HL-60/S4 treated with retinoic acid at 250 ng/mL for 4 days and 3 days (cell line): ENCODE data around the gene GSTT2B.
"Not testable (repeated sequence)": the region's sequence is repeated elsewhere in the genome, so short reads cannot be mapped to it uniquely, and the experiment has no call there.

Experiments used
- in situ Hi-C: fragments of 300-500 bp; cut with MboI; formaldehyde crosslinking; loops from 2 replicates; pipeline ENCODE4 v1.7.0; 2022; ENCODE audit warnings: low sequenced_read_pairs

GSTT2B gene

DNA sequence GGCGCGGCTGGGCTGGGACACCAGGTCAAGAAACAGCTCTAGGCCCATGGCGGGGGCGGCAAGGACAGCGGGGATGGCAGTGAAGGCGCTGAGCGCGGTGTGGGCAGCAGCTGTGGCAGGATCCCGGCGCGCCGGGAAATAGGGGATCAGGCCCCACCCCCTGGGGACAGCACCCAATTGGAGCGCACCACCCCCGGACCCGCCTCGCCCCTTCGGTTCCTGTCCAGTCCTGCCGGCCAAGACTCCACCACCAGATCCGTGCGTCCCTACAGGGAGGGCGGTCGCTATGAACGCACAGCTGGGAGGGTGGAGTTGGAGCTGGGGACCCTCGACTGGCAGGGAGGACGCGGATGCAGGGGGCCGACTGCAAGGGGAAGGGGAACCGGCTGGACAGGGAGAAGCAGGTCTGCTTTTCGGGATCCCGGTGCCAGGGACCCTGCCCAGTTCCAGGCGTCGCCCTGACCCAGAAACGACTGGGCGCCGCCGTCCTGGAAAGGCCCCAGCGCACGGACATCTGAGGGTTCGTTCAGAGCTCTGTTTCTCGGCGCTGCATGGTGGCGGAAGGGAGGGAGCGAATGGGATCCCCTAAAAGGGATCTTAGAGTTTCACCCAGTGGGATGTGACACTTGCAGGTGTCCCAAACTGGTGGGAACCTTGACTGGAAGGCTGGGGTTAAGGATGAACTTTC, at the start of gene GSTT2B:
Gene GSTT2B, minus strand, starts transcription at position 112 of the 688 bp plus-strand sequence. Its CDS starts 64 bp downstream, at position 48.
- in situ Hi-C loops = not testable (repeated sequence)

DNA sequence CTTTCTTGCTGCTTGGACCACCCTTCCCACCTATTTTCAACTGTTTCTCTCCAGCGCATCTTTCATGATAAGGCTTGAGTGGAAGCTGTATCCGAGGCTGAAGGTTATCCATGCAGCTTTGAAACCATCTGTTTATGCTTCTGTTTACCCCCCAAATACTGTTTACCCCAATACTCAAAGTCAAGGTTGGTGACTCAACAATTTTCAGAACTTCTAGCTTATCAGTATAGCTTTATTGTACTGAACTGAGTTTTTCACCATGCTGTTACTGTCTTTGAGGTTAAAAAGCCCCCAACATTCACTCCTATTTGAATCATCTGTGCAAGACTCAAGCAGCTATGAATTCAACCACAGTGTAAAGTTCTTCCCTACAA, 49.0 kb upstream of the GSTT2B start:
- in situ Hi-C loops = loop anchor here (25.0 kb wide), 1 partner anchor 527 kb away; no protein-coding TSS in a partner anchor

GRCh38 chr22:24009227-24010017, 48.4 kb upstream of the GSTT2B start:
- in situ Hi-C loops = loop anchor here (5.0 to 25.0 kb wide), 2 partner anchors 72 to 528 kb away; no protein-coding TSS in a partner anchor

DNA sequence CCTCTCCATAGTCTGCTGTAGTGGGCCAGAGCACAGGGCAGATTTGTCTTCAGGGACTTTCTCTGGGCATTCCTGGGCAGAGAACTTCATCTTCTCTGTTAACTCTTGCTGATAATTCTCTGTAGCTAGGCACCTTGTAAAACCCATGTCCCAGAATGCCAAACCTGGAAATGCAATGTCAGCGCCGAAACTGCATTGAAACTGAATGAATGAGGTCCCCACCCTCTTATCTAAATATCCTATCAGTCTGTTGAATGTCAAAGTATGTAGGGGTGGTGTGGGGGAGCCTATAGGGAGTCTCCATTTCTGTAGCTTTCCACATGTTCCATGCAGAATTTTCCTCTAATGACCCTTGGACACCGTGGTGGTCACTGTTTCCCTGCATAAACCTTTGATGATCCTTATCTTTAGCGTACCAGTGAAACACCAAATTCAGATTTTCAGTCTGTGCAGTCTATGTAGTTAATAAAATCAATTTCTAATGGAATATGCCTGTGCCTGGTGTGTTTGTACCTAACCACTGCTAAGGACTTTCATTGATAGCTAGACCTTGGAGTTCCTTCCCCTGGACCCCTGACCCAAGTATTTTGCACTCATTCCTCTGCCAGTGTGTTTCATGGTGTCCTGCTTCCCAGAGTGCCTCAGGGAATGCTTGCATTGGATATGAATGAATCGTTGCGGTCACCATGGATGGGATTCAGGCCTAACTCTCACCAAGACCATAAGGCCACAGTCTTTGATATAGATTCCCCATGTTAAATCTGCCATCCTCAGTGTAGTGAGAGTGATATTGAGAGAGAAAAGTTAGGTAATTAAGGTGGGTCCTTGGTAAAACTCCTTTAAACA, 47.6 kb upstream of the GSTT2B start:
- in situ Hi-C loops = loop anchor here (5.0 to 25.0 kb wide), 2 partner anchors 71 to 529 kb away; no protein-coding TSS in a partner anchor

DNA sequence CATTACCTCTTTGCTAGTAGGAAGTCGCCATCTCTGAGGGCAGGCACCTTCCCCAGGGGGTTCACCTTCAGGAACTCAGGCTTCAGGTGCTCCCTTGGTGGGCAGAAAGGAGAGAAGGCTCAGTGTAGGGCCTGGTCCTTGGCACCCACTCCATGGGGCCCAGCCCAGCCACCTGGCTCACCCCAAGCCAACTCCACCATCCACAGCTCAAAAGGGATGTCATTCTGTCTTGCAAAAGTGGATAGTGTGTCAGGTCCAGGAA, 47.0 kb upstream of the GSTT2B start:
- in situ Hi-C loops = loop anchor here (5.0 to 25.0 kb wide), 2 partner anchors 71 to 529 kb away; no protein-coding TSS in a partner anchor

GRCh38 chr22:24007253-24008021, 46.4 kb upstream of the GSTT2B start:
- in situ Hi-C loops = loop anchor here (5.0 to 25.0 kb wide), 2 partner anchors 70 to 530 kb away; no protein-coding TSS in a partner anchor

- in situ Hi-C loops = loop anchor here (5.0 to 25.0 kb wide), 2 partner anchors 70 to 530 kb away; no protein-coding TSS in a partner anchor
These were observed 45.9 kb upstream of the GSTT2B start for GRCh38 chr22:24006914-24007214.

- in situ Hi-C loops = loop anchor here (5.0 to 25.0 kb wide), 2 partner anchors 69 to 531 kb away; no protein-coding TSS in a partner anchor
These were observed 45.4 kb upstream of the GSTT2B start for GRCh38 chr22:24006207-24006913.

DNA sequence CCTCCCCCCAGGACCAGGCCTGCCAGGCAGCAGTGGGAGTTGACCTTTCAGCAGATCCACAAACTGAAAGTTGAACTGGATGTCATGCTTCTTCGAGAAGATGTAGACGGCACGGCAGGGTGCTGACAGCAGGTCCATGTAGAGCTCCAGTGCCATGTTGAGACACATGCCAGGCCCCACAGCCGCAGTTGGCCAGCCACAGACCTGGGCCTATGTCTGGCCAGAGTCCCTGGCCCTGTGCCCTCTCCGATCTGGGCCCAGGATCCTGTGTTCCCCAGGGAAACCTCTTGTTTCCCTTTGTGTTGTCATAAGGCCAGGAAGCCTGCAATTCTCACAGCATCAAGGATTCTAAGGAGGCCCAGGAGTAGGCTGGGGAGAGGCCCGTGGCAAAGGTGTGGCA, 44.2 kb upstream of the GSTT2B start, which contains the start of gene GSTT4:
Gene GSTT4, minus strand, starts transcription at position 253 of the 400 bp plus-strand sequence. Its CDS starts 97 bp downstream, at position 156.
- in situ Hi-C loops = loop anchor here (5.0 to 25.0 kb wide), 2 partner anchors 68 to 532 kb away; no protein-coding TSS in a partner anchor

GRCh38 chr22:24003887-24004286, 42.9 kb upstream of the GSTT2B start:
- in situ Hi-C loops = loop anchor here (25.0 kb wide), 1 partner anchor 533 kb away; no protein-coding TSS in a partner anchor

GRCh38 chr22:24002851-24003250, 41.9 kb upstream of the GSTT2B start:
- in situ Hi-C loops = loop anchor here (25.0 kb wide), 1 partner anchor 534 kb away; no protein-coding TSS in a partner anchor

DNA sequence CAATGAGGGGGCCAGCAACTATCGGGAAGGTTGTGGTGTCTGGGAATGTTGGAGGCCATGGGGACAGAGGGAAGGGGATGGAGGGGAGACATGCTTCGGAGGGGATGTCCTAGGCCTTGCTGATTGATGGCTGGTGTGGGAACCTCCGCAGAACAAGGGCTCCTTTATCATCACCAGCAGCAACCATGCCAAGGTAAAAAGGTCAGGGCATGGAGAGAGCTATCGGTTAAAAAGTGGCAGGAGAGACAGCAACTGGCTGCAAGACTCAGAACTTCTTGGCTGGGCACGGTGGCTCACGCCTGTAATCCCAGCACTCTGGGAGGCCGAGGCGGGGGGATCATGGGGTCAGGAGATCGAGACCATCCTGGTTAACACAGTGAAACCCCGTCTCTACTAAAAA, 41.3 kb upstream of the GSTT2B start:
- in situ Hi-C loops = loop anchor here (25.0 kb wide), 1 partner anchor 535 kb away; no protein-coding TSS in a partner anchor

- in situ Hi-C loops = loop anchor here (25.0 kb wide), 1 partner anchor 536 kb away; no protein-coding TSS in a partner anchor
These were observed 40.3 kb upstream of the GSTT2B start for GRCh38 chr22:24001314-24001713.

- in situ Hi-C loops = loop anchor here (25.0 kb wide), 1 partner anchor 538 kb away; no protein-coding TSS in a partner anchor
These were observed 38.8 kb upstream of the GSTT2B start for GRCh38 chr22:23999779-24000178.

DNA sequence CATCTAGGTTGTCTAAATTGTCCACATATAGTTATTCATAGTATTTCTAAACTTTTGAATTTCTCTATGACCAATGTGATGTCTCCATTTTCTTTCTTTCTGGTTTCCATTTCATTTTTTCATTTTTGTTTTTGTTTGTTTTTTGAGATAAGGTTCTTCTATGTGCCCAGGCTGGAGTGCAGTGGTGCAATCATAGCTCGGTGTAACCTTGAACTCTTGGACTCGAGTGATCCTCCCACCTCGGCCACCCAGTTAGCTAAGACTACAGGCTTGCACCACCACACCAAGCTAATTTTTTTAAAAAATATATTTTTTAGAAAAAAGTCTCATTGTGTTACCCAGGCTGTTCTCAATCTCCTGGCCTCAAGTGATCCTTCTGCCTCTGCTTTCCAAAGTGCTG, 36.1 kb upstream of the GSTT2B start:
- in situ Hi-C loops = no loop called here

DNA sequence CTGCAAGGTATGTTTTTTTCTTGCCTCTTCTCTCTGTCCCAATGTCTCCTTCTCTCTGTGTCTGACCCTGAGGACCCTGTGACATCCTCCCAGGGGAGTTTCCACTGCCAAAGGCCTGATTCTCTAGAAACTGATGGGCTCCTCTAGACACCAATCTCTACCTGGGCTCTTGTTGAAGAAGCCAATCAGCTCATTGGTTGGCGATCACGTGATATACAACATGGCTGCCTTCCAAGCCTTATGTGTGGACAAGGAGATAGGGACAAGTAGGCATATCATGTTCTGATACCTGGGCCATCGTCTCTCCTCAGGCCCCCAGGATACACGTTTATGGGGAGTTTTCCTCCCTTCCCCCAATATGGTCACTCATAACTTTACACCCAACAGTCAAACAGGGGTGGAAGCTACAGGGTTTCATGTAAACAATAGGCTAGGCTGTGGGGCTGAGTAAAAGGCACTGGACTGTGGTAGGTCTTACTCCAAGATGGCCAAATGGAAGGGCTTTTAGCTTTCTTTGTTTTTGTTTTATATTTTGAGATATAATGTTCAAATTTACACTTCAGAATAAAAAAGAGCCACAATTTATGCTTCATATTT, 32.7 kb upstream of the GSTT2B start:
- in situ Hi-C loops = not testable (repeated sequence)

DNA sequence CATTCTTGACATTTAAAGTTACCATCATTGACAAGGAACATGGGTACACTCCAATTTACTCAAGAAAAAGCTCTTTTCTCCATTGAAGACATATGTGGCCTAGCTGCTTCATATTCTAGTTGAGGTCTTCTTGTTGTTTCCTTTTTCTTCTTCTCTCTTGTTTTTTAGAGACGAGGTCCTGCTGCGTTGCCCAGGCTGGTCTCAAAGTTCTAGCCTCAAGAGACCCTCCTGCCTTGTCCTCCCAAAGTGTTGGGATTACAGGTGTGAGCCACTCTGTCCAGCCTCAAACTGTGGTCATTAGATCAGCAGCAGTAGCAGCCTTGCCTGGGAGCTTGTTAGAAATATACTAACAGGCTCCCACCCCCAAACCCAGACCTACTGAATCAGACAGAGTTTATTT, 32.1 kb upstream of the GSTT2B start:
- in situ Hi-C loops = not testable (repeated sequence)

DNA sequence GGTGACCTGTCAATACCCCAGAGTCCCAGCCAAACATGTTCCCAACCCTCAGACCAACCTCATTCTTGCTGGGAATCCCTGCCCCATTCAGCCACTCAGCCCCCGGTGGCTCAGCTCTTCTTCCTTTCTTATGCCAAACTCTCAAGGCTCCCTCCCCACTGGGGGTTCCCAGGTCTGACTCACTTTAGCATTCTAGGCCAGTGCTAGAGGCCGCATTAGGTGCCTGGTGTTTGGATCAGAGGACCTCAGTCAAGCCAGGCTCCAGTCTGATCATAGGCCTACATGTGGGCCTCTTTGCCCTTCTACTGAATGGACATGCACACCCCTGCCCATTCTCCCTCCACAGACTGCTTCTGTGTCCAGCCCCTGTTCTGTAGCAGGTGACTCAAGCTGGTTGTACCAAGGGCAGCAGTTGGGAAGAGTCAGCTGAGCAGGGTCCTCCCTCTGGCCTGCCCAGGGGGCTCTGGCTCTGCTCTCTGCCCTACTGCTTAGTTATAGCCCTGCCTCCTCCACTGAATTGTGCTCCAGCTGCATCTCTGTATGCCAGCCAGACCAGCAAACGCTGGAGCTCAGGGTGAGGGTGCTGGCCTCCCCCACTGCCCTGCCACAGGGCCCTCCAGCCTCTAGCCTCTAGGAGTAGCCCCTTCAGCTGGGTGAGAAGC, 28.7 kb upstream of the GSTT2B start:
- in situ Hi-C loops = not testable (repeated sequence)
